Renal cortical epithelial cell (primary cell): ENCODE data around the gene SMAD3. TPM values are rescaled to one million over a fixed set of nuclear protein-coding genes. Genes with fewer than 3 reads are reported as not detected.
"Not testable (repeated sequence)": the region's sequence is repeated elsewhere in the genome, so short reads cannot be mapped to it uniquely, and the experiment has no call there.

Experiments
- DNase-seq: peaks from one replicate; pipeline ENCODE4 v3.0.0-alpha.2; 2011; ENCODE audit warnings: low read depth
- total RNA-seq: library from RNA; depleted of rRNA; stranded (reverse); fragments of >200 nt; gene quantifications from 2 replicates; pipeline ENCODE4 v1.2.3, GENCODE V29; 2014

Gene SMAD3
- total RNA-seq, 1 donor from 2014 or later, result 31.4 TPM

GRCh38 chr15:67142092-67142766 lies 76.8 kb downstream of the SMAD3 start:
- DNase-seq, result no peak

GRCh38 chr15:67142767-67143100 lies 77.3 kb downstream of the SMAD3 start:
- no peak for DNase-seq

- no peak for DNase-seq
Observed at GRCh38 chr15:67143646-67144045, 78.2 kb downstream of the SMAD3 start.

- peak; percentile 65 for DNase-seq
Observed at GRCh38 chr15:67144609-67145311, 79.4 kb downstream of the SMAD3 start.

GRCh38 chr15:67145312-67145610 lies 79.9 kb downstream of the SMAD3 start:
- no peak for DNase-seq

GRCh38 chr15:67145710-67146109 lies 80.3 kb downstream of the SMAD3 start:
- DNase-seq, result no peak

- DNase-seq, result peak; percentile 52
Observed at GRCh38 chr15:67146234-67146633, 80.8 kb downstream of the SMAD3 start.

GRCh38 chr15:67146875-67147381 lies 81.5 kb downstream of the SMAD3 start:
- DNase-seq, result peak; percentile 90

- no peak for DNase-seq
Observed at GRCh38 chr15:67147396-67147949, 82.1 kb downstream of the SMAD3 start.

GRCh38 chr15:67148196-67148701 lies 82.8 kb downstream of the SMAD3 start:
- DNase-seq, result peak; percentile 93

- no peak for DNase-seq
Observed at GRCh38 chr15:67149068-67149772, 83.8 kb downstream of the SMAD3 start.

- DNase-seq, result peak; percentile 67
Observed at GRCh38 chr15:67149773-67150022, 84.3 kb downstream of the SMAD3 start.

GRCh38 chr15:67150023-67150860 lies 84.8 kb downstream of the SMAD3 start:
- DNase-seq, result peak; percentile 100

GRCh38 chr15:67152429-67152828 lies 87.0 kb downstream of the SMAD3 start:
- no peak for DNase-seq

GRCh38 chr15:67153044-67153443 lies 87.6 kb downstream of the SMAD3 start:
- DNase-seq, result not testable (repeated sequence)

GRCh38 chr15:67154249-67154648 lies 88.8 kb downstream of the SMAD3 start:
- no peak for DNase-seq

- peak; percentile 82 for DNase-seq
Observed at GRCh38 chr15:67156426-67156825, 91.0 kb downstream of the SMAD3 start.

- no peak for DNase-seq
Observed at GRCh38 chr15:67156834-67157233, 91.4 kb downstream of the SMAD3 start.

GRCh38 chr15:67157521-67158252 lies 92.3 kb downstream of the SMAD3 start:
- no peak for DNase-seq

GRCh38 chr15:67158367-67158766 lies 93.0 kb downstream of the SMAD3 start:
- no peak for DNase-seq

- DNase-seq, result no peak
Observed at GRCh38 chr15:67161412-67161811, 96.0 kb downstream of the SMAD3 start.
